ENCODE measurements around the gene PER2. TPM values are rescaled to one million over a fixed set of nuclear protein-coding genes. Genes with fewer than 3 reads are reported as not detected.

PER2 gene
- total and polyA plus RNA-seq, 2 experiments from 2014 or later, result 2.3 to 6.2 TPM

- WGBS, 2 experiments (ENCODE audit: low coverage in 1 of 2, low lambda C conversion rate in 2 of 2, missing lambda C conversion rate in 2 of 2), result 52% methylated on average over 4 of the region's 4 CpGs
- H3K27ac ChIP-seq, result no peak overlapping the region
- H2AFZ ChIP-seq, result no peak overlapping the region
- no peaks in the 10 kb centered on the region for H4K20me1 ChIP-seq (ENCODE audit: insufficient read depth)
- H3K27me3 ChIP-seq (replicated peaks; ENCODE audit: insufficient read depth), result peaks cover 12% of the 10 kb centered on the region; the same call in 1 of the 2 replicates
- H3K4me1 ChIP-seq (ENCODE audit: insufficient read depth), result no peaks in the 10 kb centered on the region
- DNase-seq, result no peak
- no peak overlapping the region for H3K4me2 ChIP-seq (ENCODE audit: unreplicated experiment)
- no peak for TF ChIP-seq EZH2phosphoT487 (IDR thresholded peaks at IDR 0.05; ENCODE audit: insufficient read depth, low read depth)
- TF ChIP-seq EZH2 (IDR thresholded peaks at IDR 0.05; ENCODE audit: insufficient read depth, poor library complexity, severe bottlenecking), result no peak
- H3K9ac ChIP-seq, result no peak overlapping the region
- in situ Hi-C loops (cut with MboI), result no loop called here
- no peaks in the 10 kb centered on the region for H3F3A ChIP-seq (ENCODE audit: insufficient read depth)
- H3K36me3 ChIP-seq (ENCODE audit: low read depth), result no peaks in the 10 kb centered on the region
- no peaks in the 10 kb centered on the region for H3K79me2 ChIP-seq (ENCODE audit: insufficient read depth)
- H3K9me3 ChIP-seq (ENCODE audit: low read depth), result no peaks in the 10 kb centered on the region
- no peak overlapping the region for H3K4me3 ChIP-seq
- H3K9me2 ChIP-seq (ENCODE audit: insufficient read depth), result no peaks in the 10 kb centered on the region
Measured at GRCh38 chr2:238228700-238229099, 59.7 kb downstream of the PER2 start.

GRCh38 chr2:238227587-238228032 lies 60.8 kb downstream of the PER2 start:
- Histone ChIP-seq H3K4me3 (no peak overlapping the region), H4K20me1 (ENCODE audit: insufficient read depth) (no peaks in the 10 kb centered on the region), H2AFZ (no peak overlapping the region), H3K4me2 (ENCODE audit: unreplicated experiment) (no peak overlapping the region), H3K4me1 (ENCODE audit: insufficient read depth) (no peaks in the 10 kb centered on the region), H3K27ac (no peak overlapping the region), H3K27me3 (replicated peaks; ENCODE audit: insufficient read depth) (peaks cover 12% of the 10 kb centered on the region; the same call in 1 of the 2 replicates), H3K36me3 (ENCODE audit: low read depth) (no peaks in the 10 kb centered on the region), H3F3A (ENCODE audit: insufficient read depth) (no peaks in the 10 kb centered on the region), H3K9me2 (ENCODE audit: insufficient read depth) (no peaks in the 10 kb centered on the region), H3K9me3 (ENCODE audit: low read depth) (no peaks in the 10 kb centered on the region), H3K79me2 (ENCODE audit: insufficient read depth) (no peaks in the 10 kb centered on the region), H3K9ac (no peak overlapping the region)
- in situ Hi-C loops (cut with MboI), result no loop called here
- WGBS, 2 experiments (ENCODE audit: low coverage in 1 of 2, low lambda C conversion rate in 2 of 2, missing lambda C conversion rate in 2 of 2), result 67 to 72% methylated on average over 11 of the region's 11 CpGs
- TF ChIP-seq EZH2phosphoT487 (IDR thresholded peaks at IDR 0.05; ENCODE audit: insufficient read depth, low read depth) (no peak), EZH2 (IDR thresholded peaks at IDR 0.05; ENCODE audit: insufficient read depth, poor library complexity, severe bottlenecking) (no peak)
- DNase-seq, result no peak

GRCh38 chr2:238226698-238227586 lies 61.5 kb downstream of the PER2 start:
- H3K27me3 ChIP-seq (replicated peaks; ENCODE audit: insufficient read depth), result peaks cover 12% of the 10 kb centered on the region; the same call in 1 of the 2 replicates
- H3K79me2 ChIP-seq (ENCODE audit: insufficient read depth), result no peaks in the 10 kb centered on the region
- H3F3A ChIP-seq (ENCODE audit: insufficient read depth), result no peaks in the 10 kb centered on the region
- no peak for TF ChIP-seq EZH2phosphoT487 (IDR thresholded peaks at IDR 0.05; ENCODE audit: insufficient read depth, low read depth)
- TF ChIP-seq EZH2 (IDR thresholded peaks at IDR 0.05; ENCODE audit: insufficient read depth, poor library complexity, severe bottlenecking), result no peak
- no peak overlapping the region for H3K27ac ChIP-seq
- no peaks in the 10 kb centered on the region for H3K36me3 ChIP-seq (ENCODE audit: low read depth)
- no peak overlapping the region for H3K4me3 ChIP-seq
- no peak overlapping the region for H3K4me2 ChIP-seq (ENCODE audit: unreplicated experiment)
- H3K9ac ChIP-seq, result no peak overlapping the region
- in situ Hi-C loops (cut with MboI), result no loop called here
- no peaks in the 10 kb centered on the region for H3K9me3 ChIP-seq (ENCODE audit: low read depth)
- no peaks in the 10 kb centered on the region for H4K20me1 ChIP-seq (ENCODE audit: insufficient read depth)
- WGBS, 2 experiments (ENCODE audit: low coverage in 1 of 2, low lambda C conversion rate in 2 of 2, missing lambda C conversion rate in 2 of 2), result 59 to 62% methylated on average over 7 to 8 of the region's 8 CpGs
- DNase-seq, result no peak
- no peaks in the 10 kb centered on the region for H3K4me1 ChIP-seq (ENCODE audit: insufficient read depth)
- H3K9me2 ChIP-seq (ENCODE audit: insufficient read depth), result no peaks in the 10 kb centered on the region
- no peak overlapping the region for H2AFZ ChIP-seq

DNA sequence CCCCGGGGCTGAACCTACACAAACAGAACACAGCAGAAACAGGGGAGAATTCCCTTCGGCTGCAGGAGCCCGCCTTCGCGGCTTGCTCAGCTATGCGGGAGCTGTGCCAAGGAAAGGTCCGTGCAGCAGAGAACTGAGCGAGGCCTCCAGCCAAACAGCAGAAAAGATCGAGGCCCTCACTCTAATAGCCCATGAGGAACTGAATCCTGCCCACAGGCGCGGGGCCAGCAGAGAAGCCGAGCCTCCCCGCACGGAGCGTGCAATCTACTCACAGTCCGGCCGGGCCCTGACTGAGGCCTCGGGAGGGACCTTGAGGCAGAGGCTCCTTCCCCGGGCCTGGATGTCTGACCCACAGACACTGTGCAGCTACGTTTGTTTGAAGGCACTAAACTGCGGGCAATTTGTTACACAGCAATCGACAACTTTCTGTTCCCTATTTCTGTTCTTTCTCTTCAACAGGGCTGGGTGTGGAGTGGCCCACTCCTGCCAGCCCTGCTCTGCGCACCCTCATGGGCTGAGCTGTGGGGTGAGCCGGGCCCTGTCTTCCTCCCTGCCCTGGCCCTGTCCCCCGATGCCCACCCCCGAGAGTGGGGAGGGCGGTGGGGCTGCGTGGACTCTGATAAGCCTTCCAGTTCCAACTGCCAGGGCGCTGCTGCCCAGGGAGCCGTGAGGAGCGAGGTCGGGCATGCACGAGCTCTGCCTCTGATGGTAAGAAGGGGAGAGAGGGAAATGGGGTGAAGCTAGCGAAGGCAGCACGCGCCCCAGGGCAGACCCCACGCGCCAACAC lies 62.3 kb downstream of the PER2 start:
- H3K4me2 ChIP-seq (ENCODE audit: unreplicated experiment), result no peak overlapping the region
- H3K27me3 ChIP-seq (replicated peaks; ENCODE audit: insufficient read depth), result peaks cover 9% of the 10 kb centered on the region; the same call in 1 of the 2 replicates
- H3K27ac ChIP-seq, result no peak overlapping the region
- TF ChIP-seq EZH2 (IDR thresholded peaks at IDR 0.05; ENCODE audit: insufficient read depth, poor library complexity, severe bottlenecking), result no peak
- TF ChIP-seq EZH2phosphoT487 (IDR thresholded peaks at IDR 0.05; ENCODE audit: insufficient read depth, low read depth), result no peak
- H3K4me3 ChIP-seq, result no peak overlapping the region
- H3K4me1 ChIP-seq (ENCODE audit: insufficient read depth), result no peaks in the 10 kb centered on the region
- no peaks in the 10 kb centered on the region for H3K36me3 ChIP-seq (ENCODE audit: low read depth)
- H3K9me3 ChIP-seq (ENCODE audit: low read depth), result no peaks in the 10 kb centered on the region
- no peaks in the 10 kb centered on the region for H3K79me2 ChIP-seq (ENCODE audit: insufficient read depth)
- in situ Hi-C loops (cut with MboI), result no loop called here
- peak; percentile 19 for DNase-seq
- 67 to 72% methylated on average over 35 of the region's 38 CpGs for WGBS, 2 experiments (ENCODE audit: low coverage in 1 of 2, low lambda C conversion rate in 2 of 2, missing lambda C conversion rate in 2 of 2)
- no peaks in the 10 kb centered on the region for H4K20me1 ChIP-seq (ENCODE audit: insufficient read depth)
- no peaks in the 10 kb centered on the region for H3F3A ChIP-seq (ENCODE audit: insufficient read depth)
- no peaks in the 10 kb centered on the region for H3K9me2 ChIP-seq (ENCODE audit: insufficient read depth)
- no peak overlapping the region for H3K9ac ChIP-seq
- H2AFZ ChIP-seq, result no peak overlapping the region

All from GM23248 (cell line).